B cell (primary cell): Measurements from ENCODE around the gene SPCS3.

Source experiments
- CTCF ChIP-seq: fragments of 200-600 bp; IDR thresholded peaks from one replicate; pipeline ENCODE4 v1.8.0; 2022; ENCODE audit warnings: antibody characterized with exemption, mild to moderate bottlenecking
- EZH2 ChIP-seq: IDR thresholded peaks from 2 replicates; pipeline ENCODE4 v1.6.1; 2012; ENCODE audit warnings: borderline replicate concordance, low read depth, mild to moderate bottlenecking, moderate library complexity, low read length; ENCODE audit not compliant: insufficient read depth, poor library complexity, severe bottlenecking

- TF ChIP-seq EZH2, result no peak
- no peak for TF ChIP-seq CTCF
Measured at GRCh38 chr4:176357359-176358082, 37.8 kb downstream of the SPCS3 start.
